K562 (cell line): Measurements from ENCODE around the gene PACC1. TPM values are rescaled to one million over a fixed set of nuclear protein-coding genes. Genes with fewer than 3 reads are reported as not detected.

Experiments
- GTF2E2 ChIP-seq: fragments of 200-800 bp; sonication (Bioruptor generic); IDR thresholded peaks from 2 replicates; pipeline ENCODE4 v1.6.1; 2016; ENCODE audit warnings: missing genetic modification characterization, missing compliant biosample characterization
- NFIC ChIP-seq: fragments of 450-650 bp; IDR thresholded peaks from 2 replicates; pipeline ENCODE4 v1.6.1; 2017; ENCODE audit warnings: mild to moderate bottlenecking, inconsistent platforms
- polyA plus RNA-seq, 8 experiments: library from polyadenylated mRNA; depleted of rRNA in 4 of 8; stranded (reverse) in 5 of 8; unstranded in 3 of 8; fragments of >200 nt; fragmentation: Nextera tagmentation in 2 of 8; fragmentation: Illumina TruSeq in 1 of 8; extraction: Ambion mirVana in 2 of 8; extraction: Trizol in 1 of 8; gene quantifications; 2 replicates each; pipeline versions ENCODE4 v1.2.1 to v1.2.3, GENCODE V29; 2011 to 2014; ENCODE audit warnings: inconsistent platforms in 1 of 8, missing spikeins in 1 of 8
- total RNA-seq, 7 experiments: library from RNA; depleted of rRNA in 6 of 7; stranded (reverse); fragments of >200 nt in 6 of 7; fragmentation: Illumina TruSeq in 2 of 7; extraction: Trizol in 2 of 7; gene quantifications; 2 replicates each; pipeline versions ENCODE4 v1.2.1 to v1.2.3, GENCODE V29; 2011 to 2021; ENCODE audit warnings: low replicate concordance in 1 of 7
- TF ChIP-seq, protein P1 (sequence below): fragments of 200-600 bp; sonication (generic); IDR thresholded peaks from one replicate; pipeline ENCODE4 v1.6.1; 2012; ENCODE audit warnings: mild to moderate bottlenecking, low read depth, low read length, inconsistent platforms

PACC1 gene
- total and polyA plus RNA-seq, 9 of the 15 experiments (the other 6 are each of a cell fraction or from before 2014, with no cell fraction given): 7.1 to 19.3 (median 14.9) TPM

DNA sequence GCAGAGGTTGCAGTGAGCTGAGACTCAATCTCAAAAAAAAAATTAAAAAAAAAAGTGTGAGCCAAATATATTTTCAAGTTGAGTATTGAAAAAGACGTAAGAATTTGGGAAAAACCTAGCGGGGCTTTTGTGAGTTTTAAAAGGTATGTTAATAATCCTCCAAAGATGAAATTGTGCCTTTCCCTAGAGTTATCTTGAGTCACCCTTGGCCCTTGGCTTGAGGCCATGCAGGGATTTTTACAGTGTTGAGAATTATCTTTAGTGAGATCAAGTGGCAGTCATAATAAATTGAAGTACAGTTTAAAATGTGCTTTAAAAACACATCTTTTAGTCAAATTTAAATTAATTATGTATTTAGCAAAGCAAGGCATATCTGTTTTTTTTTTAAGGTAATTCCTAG lies 96.8 kb downstream of the PACC1 start (continued):
- TF ChIP-seq, protein P1, sequence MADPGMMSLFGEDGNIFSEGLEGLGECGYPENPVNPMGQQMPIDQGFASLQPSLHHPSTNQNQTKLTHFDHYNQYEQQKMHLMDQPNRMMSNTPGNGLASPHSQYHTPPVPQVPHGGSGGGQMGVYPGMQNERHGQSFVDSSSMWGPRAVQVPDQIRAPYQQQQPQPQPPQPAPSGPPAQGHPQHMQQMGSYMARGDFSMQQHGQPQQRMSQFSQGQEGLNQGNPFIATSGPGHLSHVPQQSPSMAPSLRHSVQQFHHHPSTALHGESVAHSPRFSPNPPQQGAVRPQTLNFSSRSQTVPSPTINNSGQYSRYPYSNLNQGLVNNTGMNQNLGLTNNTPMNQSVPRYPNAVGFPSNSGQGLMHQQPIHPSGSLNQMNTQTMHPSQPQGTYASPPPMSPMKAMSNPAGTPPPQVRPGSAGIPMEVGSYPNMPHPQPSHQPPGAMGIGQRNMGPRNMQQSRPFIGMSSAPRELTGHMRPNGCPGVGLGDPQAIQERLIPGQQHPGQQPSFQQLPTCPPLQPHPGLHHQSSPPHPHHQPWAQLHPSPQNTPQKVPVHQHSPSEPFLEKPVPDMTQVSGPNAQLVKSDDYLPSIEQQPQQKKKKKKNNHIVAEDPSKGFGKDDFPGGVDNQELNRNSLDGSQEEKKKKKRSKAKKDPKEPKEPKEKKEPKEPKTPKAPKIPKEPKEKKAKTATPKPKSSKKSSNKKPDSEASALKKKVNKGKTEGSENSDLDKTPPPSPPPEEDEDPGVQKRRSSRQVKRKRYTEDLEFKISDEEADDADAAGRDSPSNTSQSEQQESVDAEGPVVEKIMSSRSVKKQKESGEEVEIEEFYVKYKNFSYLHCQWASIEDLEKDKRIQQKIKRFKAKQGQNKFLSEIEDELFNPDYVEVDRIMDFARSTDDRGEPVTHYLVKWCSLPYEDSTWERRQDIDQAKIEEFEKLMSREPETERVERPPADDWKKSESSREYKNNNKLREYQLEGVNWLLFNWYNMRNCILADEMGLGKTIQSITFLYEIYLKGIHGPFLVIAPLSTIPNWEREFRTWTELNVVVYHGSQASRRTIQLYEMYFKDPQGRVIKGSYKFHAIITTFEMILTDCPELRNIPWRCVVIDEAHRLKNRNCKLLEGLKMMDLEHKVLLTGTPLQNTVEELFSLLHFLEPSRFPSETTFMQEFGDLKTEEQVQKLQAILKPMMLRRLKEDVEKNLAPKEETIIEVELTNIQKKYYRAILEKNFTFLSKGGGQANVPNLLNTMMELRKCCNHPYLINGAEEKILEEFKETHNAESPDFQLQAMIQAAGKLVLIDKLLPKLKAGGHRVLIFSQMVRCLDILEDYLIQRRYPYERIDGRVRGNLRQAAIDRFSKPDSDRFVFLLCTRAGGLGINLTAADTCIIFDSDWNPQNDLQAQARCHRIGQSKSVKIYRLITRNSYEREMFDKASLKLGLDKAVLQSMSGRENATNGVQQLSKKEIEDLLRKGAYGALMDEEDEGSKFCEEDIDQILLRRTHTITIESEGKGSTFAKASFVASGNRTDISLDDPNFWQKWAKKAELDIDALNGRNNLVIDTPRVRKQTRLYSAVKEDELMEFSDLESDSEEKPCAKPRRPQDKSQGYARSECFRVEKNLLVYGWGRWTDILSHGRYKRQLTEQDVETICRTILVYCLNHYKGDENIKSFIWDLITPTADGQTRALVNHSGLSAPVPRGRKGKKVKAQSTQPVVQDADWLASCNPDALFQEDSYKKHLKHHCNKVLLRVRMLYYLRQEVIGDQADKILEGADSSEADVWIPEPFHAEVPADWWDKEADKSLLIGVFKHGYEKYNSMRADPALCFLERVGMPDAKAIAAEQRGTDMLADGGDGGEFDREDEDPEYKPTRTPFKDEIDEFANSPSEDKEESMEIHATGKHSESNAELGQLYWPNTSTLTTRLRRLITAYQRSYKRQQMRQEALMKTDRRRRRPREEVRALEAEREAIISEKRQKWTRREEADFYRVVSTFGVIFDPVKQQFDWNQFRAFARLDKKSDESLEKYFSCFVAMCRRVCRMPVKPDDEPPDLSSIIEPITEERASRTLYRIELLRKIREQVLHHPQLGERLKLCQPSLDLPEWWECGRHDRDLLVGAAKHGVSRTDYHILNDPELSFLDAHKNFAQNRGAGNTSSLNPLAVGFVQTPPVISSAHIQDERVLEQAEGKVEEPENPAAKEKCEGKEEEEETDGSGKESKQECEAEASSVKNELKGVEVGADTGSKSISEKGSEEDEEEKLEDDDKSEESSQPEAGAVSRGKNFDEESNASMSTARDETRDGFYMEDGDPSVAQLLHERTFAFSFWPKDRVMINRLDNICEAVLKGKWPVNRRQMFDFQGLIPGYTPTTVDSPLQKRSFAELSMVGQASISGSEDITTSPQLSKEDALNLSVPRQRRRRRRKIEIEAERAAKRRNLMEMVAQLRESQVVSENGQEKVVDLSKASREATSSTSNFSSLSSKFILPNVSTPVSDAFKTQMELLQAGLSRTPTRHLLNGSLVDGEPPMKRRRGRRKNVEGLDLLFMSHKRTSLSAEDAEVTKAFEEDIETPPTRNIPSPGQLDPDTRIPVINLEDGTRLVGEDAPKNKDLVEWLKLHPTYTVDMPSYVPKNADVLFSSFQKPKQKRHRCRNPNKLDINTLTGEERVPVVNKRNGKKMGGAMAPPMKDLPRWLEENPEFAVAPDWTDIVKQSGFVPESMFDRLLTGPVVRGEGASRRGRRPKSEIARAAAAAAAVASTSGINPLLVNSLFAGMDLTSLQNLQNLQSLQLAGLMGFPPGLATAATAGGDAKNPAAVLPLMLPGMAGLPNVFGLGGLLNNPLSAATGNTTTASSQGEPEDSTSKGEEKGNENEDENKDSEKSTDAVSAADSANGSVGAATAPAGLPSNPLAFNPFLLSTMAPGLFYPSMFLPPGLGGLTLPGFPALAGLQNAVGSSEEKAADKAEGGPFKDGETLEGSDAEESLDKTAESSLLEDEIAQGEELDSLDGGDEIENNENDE: no peak
- TF ChIP-seq NFIC (peak; percentile 31; the same call in 1 of the 2 replicates), GTF2E2 (no peak)
